NB4 (cell line): ENCODE results near the gene PRKG1.

Source experiments
- MYC ChIP-seq: IDR thresholded peaks from 2 replicates; pipeline ENCODE4 v1.6.1; 2011; ENCODE audit warnings: low read depth, low read length
- POLR2A ChIP-seq: IDR thresholded peaks from 2 replicates; pipeline ENCODE4 v1.6.1; 2011; ENCODE audit warnings: mild to moderate bottlenecking; ENCODE audit not compliant: insufficient read length; ENCODE audit errors: extremely low read depth
- TF ChIP-seq, protein P1 (sequence below): IDR thresholded peaks from one replicate; pipeline ENCODE4 v1.5.1; 2012; ENCODE audit warnings: low read depth, low read length
- TF ChIP-seq, protein P2 (sequence below): IDR thresholded peaks from 2 replicates; pipeline ENCODE4 v1.6.1; 2011; ENCODE audit warnings: low read depth, low read length

DNA sequence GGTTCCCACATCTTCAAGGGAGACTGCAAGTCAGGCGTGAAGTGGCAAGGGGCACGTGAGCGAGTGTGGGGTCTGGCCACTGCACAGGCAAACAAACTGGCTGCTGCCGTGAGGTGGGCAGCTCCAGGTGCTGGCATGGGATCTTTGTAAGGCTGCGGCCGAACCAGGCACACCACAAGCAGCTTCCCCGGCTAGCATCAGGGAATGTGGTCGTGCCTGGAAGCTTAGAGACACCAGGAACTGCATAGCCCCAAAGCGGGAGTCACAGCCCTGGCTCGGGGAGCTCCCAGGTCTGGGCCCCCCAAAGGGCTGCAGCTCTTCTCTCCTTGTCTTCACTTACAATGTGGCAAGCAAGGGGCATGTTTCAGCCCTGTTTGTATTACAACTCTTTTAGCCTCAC lies 988.9 kb downstream of the PRKG1 start:
- TF ChIP-seq, protein P1, sequence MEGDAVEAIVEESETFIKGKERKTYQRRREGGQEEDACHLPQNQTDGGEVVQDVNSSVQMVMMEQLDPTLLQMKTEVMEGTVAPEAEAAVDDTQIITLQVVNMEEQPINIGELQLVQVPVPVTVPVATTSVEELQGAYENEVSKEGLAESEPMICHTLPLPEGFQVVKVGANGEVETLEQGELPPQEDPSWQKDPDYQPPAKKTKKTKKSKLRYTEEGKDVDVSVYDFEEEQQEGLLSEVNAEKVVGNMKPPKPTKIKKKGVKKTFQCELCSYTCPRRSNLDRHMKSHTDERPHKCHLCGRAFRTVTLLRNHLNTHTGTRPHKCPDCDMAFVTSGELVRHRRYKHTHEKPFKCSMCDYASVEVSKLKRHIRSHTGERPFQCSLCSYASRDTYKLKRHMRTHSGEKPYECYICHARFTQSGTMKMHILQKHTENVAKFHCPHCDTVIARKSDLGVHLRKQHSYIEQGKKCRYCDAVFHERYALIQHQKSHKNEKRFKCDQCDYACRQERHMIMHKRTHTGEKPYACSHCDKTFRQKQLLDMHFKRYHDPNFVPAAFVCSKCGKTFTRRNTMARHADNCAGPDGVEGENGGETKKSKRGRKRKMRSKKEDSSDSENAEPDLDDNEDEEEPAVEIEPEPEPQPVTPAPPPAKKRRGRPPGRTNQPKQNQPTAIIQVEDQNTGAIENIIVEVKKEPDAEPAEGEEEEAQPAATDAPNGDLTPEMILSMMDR = no peak
- TF ChIP-seq POLR2A (no peak), MYC (no peak)
- TF ChIP-seq, protein P2, sequence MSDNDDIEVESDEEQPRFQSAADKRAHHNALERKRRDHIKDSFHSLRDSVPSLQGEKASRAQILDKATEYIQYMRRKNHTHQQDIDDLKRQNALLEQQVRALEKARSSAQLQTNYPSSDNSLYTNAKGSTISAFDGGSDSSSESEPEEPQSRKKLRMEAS = no peak
